Pancreas (tissue), 10 donors: ENCODE data around the gene CRIM1. TPM values are rescaled to one million over a fixed set of nuclear protein-coding genes. Genes with fewer than 3 reads are reported as not detected.

Experiments
- ATAC-seq, 4 donors: fragments of 200-7000 bp; cut with Tn5 transposase; one replicate each; pipeline versions ENCODE4 v1.8.0 to v1.9.1; 2020; ENCODE audit warnings: mild to moderate bottlenecking in 4 of 4, moderate library complexity in 4 of 4
- DNase-seq, 6 donors: peaks; one replicate each; pipeline ENCODE4 v3.0.0-alpha.2; 2020
- FAIRE-seq: peaks from 2 replicates; lab custom pipeline; 2012; peaks lifted over from hg19 to GRCh38; lab: Jason Lieb, UNC
- H3K27ac ChIP-seq, 4 donors: fragments of 200-600 bp; sonication (generic); 1 replicate in 3 of 4; 2 replicates in 1 of 4; pipeline versions ENCODE4 v1.5.0 to v1.8.0; 2020
- H3K27me3 ChIP-seq, 4 donors: fragments of 200-600 bp; one replicate each; pipeline ENCODE4 v1.8.0; 2021
- H3K36me3 ChIP-seq, 3 donors: fragments of 200-600 bp; sonication (generic) in 1 of 3; one replicate each; pipeline versions ENCODE4 v1.5.0 to v1.8.0; 2020 to 2021
- H3K4me1 ChIP-seq, 3 donors: fragments of 200-600 bp; one replicate each; pipeline ENCODE4 v1.8.0; 2021
- H3K4me3 ChIP-seq, 4 donors: fragments of 200-600 bp; sonication (generic) in 2 of 4; one replicate each; pipeline versions ENCODE4 v1.5.0 to v1.8.0; 2020 to 2021
- H3K9me3 ChIP-seq, 4 donors: fragments of 200-600 bp; one replicate each; pipeline ENCODE4 v1.8.0; 2021
- CTCF ChIP-seq, 4 donors: fragments of 200-600 bp; sonication (generic) in 3 of 4; IDR thresholded peaks; one replicate each; pipeline versions ENCODE4 v1.5.0 to v1.8.0; 2021; ENCODE audit warnings: antibody characterized with exemption in 4 of 4
- WGBS, 2 donors: extraction: QIAGEN DNeasy Blood & Tissue Kit; methylation state at CpG; one replicate each; pipeline ENCODE4 v1.1.7; 2013; 5-methylcytosine and 5-hydroxymethylcytosine counted together
- intact Hi-C, 3 donors: fragments of 100-400 bp; cut with DNase I; formaldehyde crosslinking; loops; one replicate each; pipeline versions ENCODE4 v1.11.1 to v1.14.2; 2022
- polyA plus RNA-seq, 2 donors: library from polyadenylated mRNA; stranded (reverse); fragments of 200-250 nt; gene quantifications; one replicate each; pipeline ENCODE4 v1.2.3, GENCODE V29; 2013
- total RNA-seq, 6 donors: library from RNA; stranded (reverse); fragmentation: NEBNext Ultra II Directional in 4 of 6; extraction: Animal tissue kit (Norgen Biotek cat#: 25700) in 4 of 6; gene quantifications; one replicate each; pipeline versions ENCODE4 v1.2.1 to v1.2.4, GENCODE V29; 2021 to 2023
- donor health status: healthy with polysubstance abuse.
- donor health status: DM: no; HTN: no; CAD: no; lungs with moderate emphysema.
- donor health status: DM: no; HTN: no; CAD: no.
- donor health status: control.
- donor health status: control.
- donor health status: Bipolar disorder and iron deficiency.
- donor health status: DM: yes; HTN: yes; CAD: no.
- donor health status: DM: no; HTN: no; CAD: no.
- donor health status: DM: no; HTN: no; CAD: no.
- donor health status: DM: yes; HTN: yes; CAD: no.

Gene CRIM1
- total and polyA plus RNA-seq, 8 donors = 5.2 to 29.1 (median 20.2) TPM

- Histone ChIP-seq H3K27me3 (no peaks in the 10 kb centered on the region), H3K9me3 (no peaks in the 10 kb centered on the region), H3K36me3 (no peaks in the 10 kb centered on the region), H3K4me3 (peak within 1 kb of the TSS; percentile 99 to 100 (median 100)), H3K27ac (peak within 1 kb of the TSS; percentile 93 to 97 (median 94)), H3K4me1 (peaks cover 0 to 13% (median 3%) of the 10 kb centered on the region in 3 donors)
- no peak for TF ChIP-seq CTCF (IDR thresholded peaks at IDR 0.05)
- no peak for FAIRE-seq
- peak; percentile 96 to 98 (median 98) for ATAC-seq
- intact Hi-C loops = no loop called here
- DNase-seq = peak; percentile 65 to 93 (median 78)
- WGBS, 2 donors = 0 to 1% methylated on average over 46 to 81 of the region's 81 CpGs
Observed at GRCh38 chr2:36597532-36598377, 242.2 kb downstream of the CRIM1 start, which contains the start of gene FEZ2. Gene FEZ2, minus strand, starts transcription at chr2:36598168. Its CDS starts 26 bp downstream, at chr2:36598142.

Other genes starting within 250 kb of the CRIM1 start
- 10 to 100 TPM in 2 of 6 donors, 1 to 10 TPM in 4; 7.0 to 18.2 (median 9.4) TPM for gene FEZ2, start 242.4 kb downstream of the CRIM1 start, total RNA-seq
- 10 to 100 TPM in 1 of 2 donors, 1 to 10 TPM in 1; 7.9 to 15.0 TPM for gene FEZ2, start 242.4 kb downstream of the CRIM1 start, polyA plus RNA-seq